Common myeloid progenitor, CD34-positive (primary cell): ENCODE results near the gene AKAP4.

Experiments used
- CTCF ChIA-PET: fragments of 350-600 bp; sonication (Branson Sonifier 250); formaldehyde crosslinking; loops from one replicate; lab custom pipeline; 2021; ENCODE audit warnings: antibody characterized with exemption; lab: Charles Lee
- POLR2A ChIA-PET: fragments of 350-600 bp; sonication (Branson Sonifier 250); formaldehyde crosslinking; loops from one replicate; lab custom pipeline; 2021; ENCODE audit warnings: antibody characterized with exemption; lab: Charles Lee
- DNase-seq, 3 donors: peaks; one replicate each; pipeline versions ENCODE4 v3.0.0 to v3.0.0-alpha.2; 2013
- H3K27ac ChIP-seq, 2 experiments: 1 replicate in 1 of 2; 2 replicates in 1 of 2; pipeline ENCODE4 v1.7.0; 2013; ENCODE audit warnings: inconsistent platforms in 2 of 2, low read length in 2 of 2, mild to moderate bottlenecking in 2 of 2, low read depth in 1 of 2, moderate library complexity in 1 of 2; ENCODE audit not compliant: severe bottlenecking in 2 of 2, insufficient read depth in 1 of 2, poor library complexity in 1 of 2
- H3K27me3 ChIP-seq, 5 experiments: replicated peaks in 2 of 5; 1 replicate in 3 of 5; 2 replicates in 2 of 5; pipeline versions ENCODE4 v1.6.1 to v1.7.0; 2013; ENCODE audit warnings: low read length in 4 of 5, mild to moderate bottlenecking in 2 of 5, moderate library complexity in 2 of 5, inconsistent platforms in 1 of 5; ENCODE audit not compliant: insufficient read depth in 5 of 5, control insufficient read depth in 4 of 5
- H3K36me3 ChIP-seq, 4 experiments: 1 replicate in 2 of 4; 2 replicates in 2 of 4; pipeline versions ENCODE4 v1.6.1 to v1.7.0; 2013; ENCODE audit warnings: low read length in 3 of 4, control low read depth in 1 of 4, mild to moderate bottlenecking in 1 of 4; ENCODE audit not compliant: control insufficient read depth in 4 of 4, insufficient read depth in 4 of 4
- H3K4me1 ChIP-seq, 4 experiments: 1 replicate in 3 of 4; 2 replicates in 1 of 4; pipeline versions ENCODE4 v1.6.1 to v1.7.1; 2013; ENCODE audit warnings: low read length in 3 of 4, mild to moderate bottlenecking in 3 of 4, control low read depth in 1 of 4, inconsistent platforms in 1 of 4, moderate library complexity in 1 of 4; ENCODE audit not compliant: control insufficient read depth in 4 of 4, insufficient read depth in 4 of 4; ENCODE audit errors: control extremely low read depth in 1 of 4
- H3K4me3 ChIP-seq, 7 experiments: 1 replicate in 4 of 7; 2 replicates in 3 of 7; pipeline versions ENCODE4 v1.5.1 to v1.7.0; 2013; ENCODE audit warnings: mild to moderate bottlenecking in 7 of 7, low read length in 6 of 7, moderate library complexity in 6 of 7, inconsistent platforms in 2 of 7, low read depth in 2 of 7, control low read depth in 1 of 7; ENCODE audit not compliant: insufficient read depth in 4 of 7, control insufficient read depth in 1 of 7; ENCODE audit errors: extremely low read depth in 1 of 7
- H3K9me3 ChIP-seq, 5 experiments: 1 replicate in 4 of 5; 2 replicates in 1 of 5; pipeline versions ENCODE4 v1.6.1 to v1.7.1; 2013; ENCODE audit warnings: low read length in 4 of 5, mild to moderate bottlenecking in 2 of 5, inconsistent platforms in 1 of 5, low read depth in 1 of 5, moderate library complexity in 1 of 5; ENCODE audit not compliant: control insufficient read depth in 4 of 5, insufficient read depth in 2 of 5; ENCODE audit errors: control extremely low read depth in 1 of 5
- WGBS: methylation state at CpG from one replicate; pipeline ENCODE4 v1.1.5; 2013; ENCODE audit not compliant: insufficient coverage; 5-methylcytosine and 5-hydroxymethylcytosine counted together

The AKAP4 gene

GRCh38 chrX:50188859-50189600, 11.8 kb downstream of the AKAP4 start:
- no peaks in the 10 kb centered on the region for H3K36me3 ChIP-seq
- no peaks in the 10 kb centered on the region for H3K9me3 ChIP-seq
- H3K27ac ChIP-seq = no peak overlapping the region
- H3K4me3 ChIP-seq = no peak overlapping the region
- peaks cover 0 to 7% (median 0%) of the 10 kb centered on the region in 5 experiments for H3K27me3 ChIP-seq
- ChIA-PET CTCF (no interaction called here), POLR2A (no interaction called here)
- no peak for DNase-seq
- H3K4me1 ChIP-seq = no peaks in the 10 kb centered on the region
- 79% methylated on average over 6 of the region's 9 CpGs for WGBS

DNA sequence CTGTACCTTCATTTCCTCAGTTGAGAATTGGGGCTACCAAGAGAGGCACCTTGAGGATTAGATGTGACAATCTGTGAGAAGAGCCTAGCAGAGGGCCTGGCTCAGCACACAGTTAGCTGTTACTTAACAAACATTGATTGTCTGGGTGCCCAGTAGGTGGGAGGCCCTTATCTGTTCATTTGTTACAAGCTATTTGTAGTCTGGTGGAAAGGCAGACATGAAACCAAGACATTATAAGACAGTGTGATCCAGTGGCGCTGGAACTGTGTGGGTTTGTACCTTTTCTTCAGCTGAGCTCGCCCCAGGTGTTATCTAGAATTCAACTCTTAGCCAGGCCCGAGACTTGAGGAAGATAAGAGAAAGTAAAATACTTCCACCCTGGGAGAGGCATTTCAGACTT, 16.9 kb downstream of the AKAP4 start:
- WGBS = 39% methylated on average over 2 of the region's 3 CpGs
- CTCF ChIA-PET = no interaction called here
- POLR2A ChIA-PET = no interaction called here

DNA sequence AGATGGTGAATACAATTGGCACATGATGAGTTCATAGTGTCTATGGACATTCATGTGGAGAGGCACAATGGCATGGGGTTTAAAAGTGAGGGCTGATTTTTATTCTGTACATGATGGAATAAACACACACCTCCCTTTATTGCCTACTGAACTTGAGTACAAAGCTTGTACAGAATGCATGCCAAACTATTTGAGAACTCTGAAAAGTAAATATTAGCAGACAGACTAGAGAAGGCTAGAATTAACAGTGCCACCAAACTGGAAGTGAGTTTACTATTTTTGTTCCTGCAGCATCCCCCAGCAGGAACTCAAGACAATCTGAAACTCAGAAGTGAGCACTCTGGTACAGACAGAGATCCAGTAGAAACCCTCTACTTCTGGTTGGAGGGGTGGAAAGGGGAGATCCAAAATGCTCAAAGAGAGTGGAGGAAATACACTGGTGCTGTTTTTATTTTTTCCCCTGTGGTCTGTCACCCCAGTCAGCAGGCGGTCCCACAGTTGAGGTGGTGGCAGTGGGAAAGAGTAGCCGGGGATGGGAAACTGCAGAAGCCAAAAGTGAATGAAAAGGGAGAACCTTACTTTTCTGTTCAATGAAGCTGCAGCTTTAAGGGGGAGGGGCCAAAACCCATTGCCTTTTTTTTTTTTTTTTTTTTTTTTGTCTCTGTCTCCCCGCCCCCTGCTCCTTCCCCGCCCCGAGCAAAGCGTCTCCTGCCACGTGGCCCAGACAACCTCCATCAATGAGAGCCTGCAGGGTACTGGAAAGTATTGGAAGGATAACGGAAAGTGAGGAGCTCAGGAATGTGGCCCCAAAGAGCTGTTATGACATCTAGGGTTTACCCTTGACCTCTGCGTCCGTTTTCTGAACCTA, 20.5 kb downstream of the AKAP4 start:
- ChIA-PET POLR2A (no interaction called here), CTCF (interaction anchor here (1.1 to 1.4 kb wide), 2 partner anchors 16 to 79 kb away, joined by 3 read pairs; no protein-coding TSS in a partner anchor)
- peaks cover 0 to 3% (median 0%) of the 10 kb centered on the region in 4 experiments for H3K4me1 ChIP-seq
- H3K9me3 ChIP-seq = no peaks in the 10 kb centered on the region
- H3K27me3 ChIP-seq = peaks cover 0 to 5% (median 0%) of the 10 kb centered on the region in 5 experiments
- H3K27ac ChIP-seq = no peak overlapping the region
- H3K36me3 ChIP-seq = no peaks in the 10 kb centered on the region
- DNase-seq = no peak
- no peak overlapping the region for H3K4me3 ChIP-seq
- 54% methylated on average over 6 of the region's 10 CpGs for WGBS

More for the DNA sequence above, 16.9 kb downstream of the AKAP4 start:
- DNase-seq = no peak
- Histone ChIP-seq H3K36me3 (no peaks in the 10 kb centered on the region), H3K4me1 (no peaks in the 10 kb centered on the region), H3K9me3 (no peaks in the 10 kb centered on the region), H3K27ac (no peak overlapping the region), H3K4me3 (no peak overlapping the region), H3K27me3 (peaks cover 0 to 7% (median 0%) of the 10 kb centered on the region in 5 experiments)

GRCh38 chrX:50169717-50170116, 31.1 kb downstream of the AKAP4 start:
- H3K27me3 ChIP-seq = no peaks in the 10 kb centered on the region
- no peak for DNase-seq
- ChIA-PET POLR2A (no interaction called here), CTCF (no interaction called here)
- no peaks in the 10 kb centered on the region for H3K4me1 ChIP-seq
- no peak overlapping the region for H3K27ac ChIP-seq
- whole genome bisulfite sequencing = no CpG with 5 or more reads among the region's 3 CpGs
- no peaks in the 10 kb centered on the region for H3K36me3 ChIP-seq
- H3K9me3 ChIP-seq = no peaks in the 10 kb centered on the region
- no peak overlapping the region for H3K4me3 ChIP-seq

DNA sequence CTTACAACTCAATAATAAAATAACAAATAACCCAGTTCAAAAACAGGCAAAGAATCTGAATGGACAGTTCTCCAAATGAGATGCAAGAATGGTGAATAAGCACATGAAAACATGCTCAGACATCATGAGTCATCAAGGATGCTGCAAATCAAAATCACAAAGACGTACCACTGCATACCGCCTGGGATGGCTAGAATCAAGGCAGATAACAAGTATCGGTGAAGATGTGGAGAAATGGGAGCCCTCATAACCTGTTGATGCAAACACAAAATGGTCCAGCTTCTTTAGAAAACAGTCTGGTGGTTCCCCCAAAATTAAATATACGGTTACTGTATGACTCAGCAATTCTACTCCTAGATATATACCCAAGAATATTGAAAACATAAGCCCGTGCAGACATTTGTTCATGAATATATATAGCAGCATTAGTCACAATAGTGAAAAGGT, 32.5 kb downstream of the AKAP4 start:
- no peaks in the 10 kb centered on the region for H3K36me3 ChIP-seq
- H3K4me1 ChIP-seq = no peaks in the 10 kb centered on the region
- CTCF ChIA-PET = no interaction called here
- POLR2A ChIA-PET = no interaction called here
- WGBS = 100% methylated on average over 2 of the region's 5 CpGs
- no peaks in the 10 kb centered on the region for H3K9me3 ChIP-seq
- peak in 2 of 3 donors; percentile 13 to 41 for DNase-seq
- no peak overlapping the region for H3K27ac ChIP-seq
- H3K4me3 ChIP-seq = no peak overlapping the region
- H3K27me3 ChIP-seq = no peaks in the 10 kb centered on the region

DNA sequence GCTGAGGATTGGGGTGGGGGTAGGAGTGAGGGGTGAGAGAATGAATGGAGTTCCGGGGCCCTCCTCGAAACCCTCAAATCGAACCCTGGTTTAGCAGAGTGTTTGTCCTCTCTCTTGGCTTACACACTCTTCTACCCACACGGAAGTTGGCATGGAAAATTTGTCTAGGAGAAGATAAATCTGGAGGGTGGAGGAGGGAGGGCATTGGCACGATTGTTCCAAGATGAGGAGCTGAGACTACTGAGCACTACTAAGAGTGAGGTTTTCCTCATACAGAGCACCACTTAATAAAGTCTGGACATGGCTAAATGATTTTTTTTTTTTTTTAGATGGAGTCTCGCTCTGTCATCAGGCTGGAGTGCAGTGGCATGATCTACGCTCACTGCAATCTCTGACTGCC, 33.4 kb downstream of the AKAP4 start:
- H3K27me3 ChIP-seq = no peaks in the 10 kb centered on the region
- H3K27ac ChIP-seq = no peak overlapping the region
- no peaks in the 10 kb centered on the region for H3K9me3 ChIP-seq
- POLR2A ChIA-PET = no interaction called here
- no peak for DNase-seq
- no peaks in the 10 kb centered on the region for H3K36me3 ChIP-seq
- no peaks in the 10 kb centered on the region for H3K4me1 ChIP-seq
- WGBS = 100% methylated on average over 2 of the region's 7 CpGs
- CTCF ChIA-PET = interaction anchor here (1.0 kb wide), 2 partner anchors 24 to 67 kb away, joined by 3 read pairs; no protein-coding TSS in a partner anchor
- no peak overlapping the region for H3K4me3 ChIP-seq
